GM12878 (cell line): ENCODE measurements around the gene TIMM22. TPM values are rescaled to one million over a fixed set of nuclear protein-coding genes. Genes with fewer than 3 reads are reported as not detected.
A peak's percentile ranks its signal among the peaks of the same experiment; 100 is the strongest.

ENCODE experiments used
- BMI1 ChIP-seq: fragments of 450-650 bp; IDR thresholded peaks from 2 replicates; pipeline ENCODE4 v1.6.1; 2016; ENCODE audit warnings: mild to moderate bottlenecking, moderate library complexity, borderline replicate concordance
- CBFB ChIP-seq: IDR thresholded peaks from 2 replicates; pipeline ENCODE4 v1.6.1; 2016; ENCODE audit warnings: antibody characterized with exemption, low read depth
- HCFC1 ChIP-seq: fragments of 150-350 bp; IDR thresholded peaks from 2 replicates; pipeline ENCODE4 v1.6.1; 2014; ENCODE audit warnings: low read length
- KLF5 ChIP-seq: fragments of 450-650 bp; IDR thresholded peaks from 2 replicates; pipeline ENCODE4 v1.6.1; 2014; ENCODE audit warnings: mild to moderate bottlenecking; ENCODE audit not compliant: partially characterized antibody
- MYB ChIP-seq: fragments of 150-350 bp; IDR thresholded peaks from 2 replicates; pipeline ENCODE4 v1.6.1; 2014; ENCODE audit warnings: mild to moderate bottlenecking, low read depth, low read length, borderline replicate concordance
- NR2C1 ChIP-seq: fragments of 450-650 bp; IDR thresholded peaks from 2 replicates; pipeline ENCODE4 v1.6.1; 2017; ENCODE audit warnings: antibody characterized with exemption, mild to moderate bottlenecking, moderate library complexity
- SIN3A ChIP-seq: IDR thresholded peaks from 2 replicates; pipeline ENCODE4 v1.6.1; 2012; ENCODE audit warnings: low read depth, low read length, improper control_type of control experiment
- SMAD1 ChIP-seq: fragments of 450-650 bp; IDR thresholded peaks from 2 replicates; pipeline ENCODE4 v1.6.1; 2018; ENCODE audit warnings: mild to moderate bottlenecking, low read depth; ENCODE audit not compliant: partially characterized antibody
- SREBF2 ChIP-seq: IDR thresholded peaks from 2 replicates; pipeline ENCODE4 v1.6.1; 2012; ENCODE audit warnings: mild to moderate bottlenecking, low read length
- SRF ChIP-seq, 2 experiments: IDR thresholded peaks; 2 replicates each; pipeline ENCODE4 v1.6.1; 2011; ENCODE audit warnings: low read depth in 2 of 2, low read length in 2 of 2, mild to moderate bottlenecking in 1 of 2, moderate library complexity in 1 of 2
- STAT3 ChIP-seq: IDR thresholded peaks from 2 replicates; pipeline ENCODE4 v1.6.1; 2011; ENCODE audit warnings: low read depth, low read length, improper control_type of control experiment
- TAF1 ChIP-seq: IDR thresholded peaks from 2 replicates; pipeline ENCODE4 v1.6.1; 2011; ENCODE audit warnings: mild to moderate bottlenecking, low read depth, low read length, borderline replicate concordance
- TCF3 ChIP-seq: IDR thresholded peaks from 2 replicates; pipeline ENCODE4 v1.6.1; 2012; ENCODE audit warnings: low read depth, mild to moderate bottlenecking, low read length, borderline replicate concordance; ENCODE audit not compliant: insufficient read depth
- TCF7 ChIP-seq: IDR thresholded peaks from 2 replicates; pipeline ENCODE4 v1.6.1; 2014; ENCODE audit warnings: antibody characterized with exemption, borderline replicate concordance
- WRNIP1 ChIP-seq: IDR thresholded peaks from 2 replicates; pipeline ENCODE4 v1.6.1; 2011; ENCODE audit warnings: low read depth, low read length, improper control_type of control experiment, borderline replicate concordance
- ZNF24 ChIP-seq: fragments of 450-650 bp; IDR thresholded peaks from 2 replicates; pipeline ENCODE4 v1.6.1; 2017; ENCODE audit warnings: antibody characterized with exemption, mild to moderate bottlenecking
- polyA plus RNA-seq, 11 experiments: library from polyadenylated mRNA; depleted of rRNA in 4 of 11; unstranded in 6 of 11; stranded (reverse) in 5 of 11; fragments of >200 nt; fragmentation: Nextera tagmentation in 4 of 11; fragmentation: Illumina TruSeq in 1 of 11; extraction: Ambion mirVana in 4 of 11; extraction: Trizol in 1 of 11; gene quantifications; 1 replicate in 1 of 11; 2 replicates in 10 of 11; pipeline versions ENCODE4 v1.2.1 to v1.2.3, GENCODE V29; 2011 to 2016; ENCODE audit warnings: inconsistent platforms in 2 of 11, missing spikeins in 2 of 11, low read depth in 1 of 11
- total RNA-seq, 4 experiments: library from RNA; depleted of rRNA in 3 of 4; stranded (reverse); fragments of >200 nt in 3 of 4; fragmentation: Illumina TruSeq in 1 of 4; extraction: Trizol in 1 of 4; gene quantifications; 2 replicates each; pipeline versions ENCODE4 v1.2.1 to v1.2.3, GENCODE V29; 2013 to 2021
- TF ChIP-seq, protein P1 (sequence below): IDR thresholded peaks from 2 replicates; pipeline ENCODE4 v1.6.1; 2011; ENCODE audit warnings: low read depth, low read length, improper control_type of control experiment, borderline replicate concordance
- TF ChIP-seq, protein P2 (sequence below): IDR thresholded peaks from 2 replicates; pipeline ENCODE4 v1.6.1; 2012; ENCODE audit warnings: low read depth, low read length, improper control_type of control experiment
- TF ChIP-seq, protein P3 (sequence below): fragments of 450-650 bp; IDR thresholded peaks from 2 replicates; pipeline ENCODE4 v1.6.1; 2017; ENCODE audit warnings: antibody characterized with exemption, mild to moderate bottlenecking, moderate library complexity
- TF ChIP-seq, protein P4 (sequence below): IDR thresholded peaks from 2 replicates; pipeline ENCODE4 v1.6.1; 2012; ENCODE audit warnings: improper control_type of control experiment, low read depth, low read length; ENCODE audit not compliant: insufficient replicate concordance

Gene TIMM22
- total and polyA plus RNA-seq, 10 of the 15 experiments (the other 5 are each of a cell fraction or from before 2014, with no cell fraction given): 4.4 to 25.0 (median 10.6) TPM

DNA sequence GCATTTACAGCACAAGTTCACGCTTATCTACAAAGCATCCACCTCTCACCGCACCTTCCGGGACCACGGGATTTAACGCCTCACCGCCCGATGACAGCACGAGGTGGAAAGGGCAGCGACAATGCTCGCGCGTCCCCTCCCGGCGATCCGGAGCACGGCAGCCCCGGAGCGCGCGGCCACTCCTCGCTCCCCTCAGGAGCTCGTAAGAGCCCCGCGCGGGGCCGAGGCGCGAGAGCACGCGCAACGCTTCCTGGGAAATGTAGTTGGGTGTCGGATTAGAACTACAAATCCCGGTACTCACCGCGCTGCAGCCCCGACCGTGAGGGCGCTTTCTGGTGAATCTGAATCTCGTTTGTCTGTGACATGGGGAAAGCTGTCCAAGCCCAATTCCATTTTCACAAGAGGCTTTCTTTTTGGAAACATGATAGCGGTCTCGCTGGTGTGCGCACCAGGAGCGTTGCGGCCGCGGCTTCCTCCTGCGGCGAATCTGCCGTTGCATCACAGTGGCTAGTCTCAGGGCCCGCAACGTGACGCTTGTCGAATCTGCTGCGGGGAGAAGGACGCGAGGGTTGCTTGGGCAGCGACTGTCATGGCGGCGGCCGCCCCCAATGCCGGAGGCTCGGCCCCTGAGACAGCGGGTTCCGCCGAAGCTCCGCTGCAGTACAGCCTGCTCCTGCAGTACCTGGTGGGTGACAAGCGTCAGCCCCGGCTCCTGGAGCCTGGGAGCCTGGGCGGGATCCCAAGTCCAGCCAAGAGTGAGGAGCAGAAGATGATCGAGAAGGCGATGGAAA, at the start of gene TIMM22 (continued):
- TF ChIP-seq KLF5 (peak; percentile 88), HCFC1 (peak; percentile 94), SREBF2 (no peak), SRF (IDR thresholded peaks at IDR 0.05; ENCODE audit: low read depth in 2 of 2, low read length in 2 of 2) (0 out of 4 replicates have a peak, but pooled peaks of 1 of the 2 experiments have one; percentile 59), ZNF24 (0 out of 2 replicates have a peak, but pooled peaks have one; percentile 15), MYB (no peak), TCF7 (0 out of 2 replicates have a peak, but pooled peaks have one; percentile 11), STAT3 (no peak), BMI1 (no peak; the same call in 1 of the 2 replicates), TCF3 (0 out of 2 replicates have a peak, but pooled peaks have one; percentile 60), NR2C1 (peak; percentile 75), WRNIP1 (no peak), SMAD1 (no peak), SIN3A (0 out of 2 replicates have a peak, but pooled peaks have one; percentile 71), TAF1 (peak; percentile 99), CBFB (peak; percentile 67; the same call in 1 of the 2 replicates)
- TF ChIP-seq, protein P1, sequence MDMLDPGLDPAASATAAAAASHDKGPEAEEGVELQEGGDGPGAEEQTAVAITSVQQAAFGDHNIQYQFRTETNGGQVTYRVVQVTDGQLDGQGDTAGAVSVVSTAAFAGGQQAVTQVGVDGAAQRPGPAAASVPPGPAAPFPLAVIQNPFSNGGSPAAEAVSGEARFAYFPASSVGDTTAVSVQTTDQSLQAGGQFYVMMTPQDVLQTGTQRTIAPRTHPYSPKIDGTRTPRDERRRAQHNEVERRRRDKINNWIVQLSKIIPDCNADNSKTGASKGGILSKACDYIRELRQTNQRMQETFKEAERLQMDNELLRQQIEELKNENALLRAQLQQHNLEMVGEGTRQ: peak; percentile 54
- TF ChIP-seq, protein P2, sequence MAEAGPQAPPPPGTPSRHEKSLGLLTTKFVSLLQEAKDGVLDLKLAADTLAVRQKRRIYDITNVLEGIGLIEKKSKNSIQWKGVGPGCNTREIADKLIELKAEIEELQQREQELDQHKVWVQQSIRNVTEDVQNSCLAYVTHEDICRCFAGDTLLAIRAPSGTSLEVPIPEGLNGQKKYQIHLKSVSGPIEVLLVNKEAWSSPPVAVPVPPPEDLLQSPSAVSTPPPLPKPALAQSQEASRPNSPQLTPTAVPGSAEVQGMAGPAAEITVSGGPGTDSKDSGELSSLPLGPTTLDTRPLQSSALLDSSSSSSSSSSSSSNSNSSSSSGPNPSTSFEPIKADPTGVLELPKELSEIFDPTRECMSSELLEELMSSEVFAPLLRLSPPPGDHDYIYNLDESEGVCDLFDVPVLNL: peak; percentile 58; the same call in 1 of the 2 replicates
- TF ChIP-seq, protein P3, sequence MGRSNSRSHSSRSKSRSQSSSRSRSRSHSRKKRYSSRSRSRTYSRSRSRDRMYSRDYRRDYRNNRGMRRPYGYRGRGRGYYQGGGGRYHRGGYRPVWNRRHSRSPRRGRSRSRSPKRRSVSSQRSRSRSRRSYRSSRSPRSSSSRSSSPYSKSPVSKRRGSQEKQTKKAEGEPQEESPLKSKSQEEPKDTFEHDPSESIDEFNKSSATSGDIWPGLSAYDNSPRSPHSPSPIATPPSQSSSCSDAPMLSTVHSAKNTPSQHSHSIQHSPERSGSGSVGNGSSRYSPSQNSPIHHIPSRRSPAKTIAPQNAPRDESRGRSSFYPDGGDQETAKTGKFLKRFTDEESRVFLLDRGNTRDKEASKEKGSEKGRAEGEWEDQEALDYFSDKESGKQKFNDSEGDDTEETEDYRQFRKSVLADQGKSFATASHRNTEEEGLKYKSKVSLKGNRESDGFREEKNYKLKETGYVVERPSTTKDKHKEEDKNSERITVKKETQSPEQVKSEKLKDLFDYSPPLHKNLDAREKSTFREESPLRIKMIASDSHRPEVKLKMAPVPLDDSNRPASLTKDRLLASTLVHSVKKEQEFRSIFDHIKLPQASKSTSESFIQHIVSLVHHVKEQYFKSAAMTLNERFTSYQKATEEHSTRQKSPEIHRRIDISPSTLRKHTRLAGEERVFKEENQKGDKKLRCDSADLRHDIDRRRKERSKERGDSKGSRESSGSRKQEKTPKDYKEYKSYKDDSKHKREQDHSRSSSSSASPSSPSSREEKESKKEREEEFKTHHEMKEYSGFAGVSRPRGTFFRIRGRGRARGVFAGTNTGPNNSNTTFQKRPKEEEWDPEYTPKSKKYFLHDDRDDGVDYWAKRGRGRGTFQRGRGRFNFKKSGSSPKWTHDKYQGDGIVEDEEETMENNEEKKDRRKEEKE: no peak
- TF ChIP-seq, protein P4, sequence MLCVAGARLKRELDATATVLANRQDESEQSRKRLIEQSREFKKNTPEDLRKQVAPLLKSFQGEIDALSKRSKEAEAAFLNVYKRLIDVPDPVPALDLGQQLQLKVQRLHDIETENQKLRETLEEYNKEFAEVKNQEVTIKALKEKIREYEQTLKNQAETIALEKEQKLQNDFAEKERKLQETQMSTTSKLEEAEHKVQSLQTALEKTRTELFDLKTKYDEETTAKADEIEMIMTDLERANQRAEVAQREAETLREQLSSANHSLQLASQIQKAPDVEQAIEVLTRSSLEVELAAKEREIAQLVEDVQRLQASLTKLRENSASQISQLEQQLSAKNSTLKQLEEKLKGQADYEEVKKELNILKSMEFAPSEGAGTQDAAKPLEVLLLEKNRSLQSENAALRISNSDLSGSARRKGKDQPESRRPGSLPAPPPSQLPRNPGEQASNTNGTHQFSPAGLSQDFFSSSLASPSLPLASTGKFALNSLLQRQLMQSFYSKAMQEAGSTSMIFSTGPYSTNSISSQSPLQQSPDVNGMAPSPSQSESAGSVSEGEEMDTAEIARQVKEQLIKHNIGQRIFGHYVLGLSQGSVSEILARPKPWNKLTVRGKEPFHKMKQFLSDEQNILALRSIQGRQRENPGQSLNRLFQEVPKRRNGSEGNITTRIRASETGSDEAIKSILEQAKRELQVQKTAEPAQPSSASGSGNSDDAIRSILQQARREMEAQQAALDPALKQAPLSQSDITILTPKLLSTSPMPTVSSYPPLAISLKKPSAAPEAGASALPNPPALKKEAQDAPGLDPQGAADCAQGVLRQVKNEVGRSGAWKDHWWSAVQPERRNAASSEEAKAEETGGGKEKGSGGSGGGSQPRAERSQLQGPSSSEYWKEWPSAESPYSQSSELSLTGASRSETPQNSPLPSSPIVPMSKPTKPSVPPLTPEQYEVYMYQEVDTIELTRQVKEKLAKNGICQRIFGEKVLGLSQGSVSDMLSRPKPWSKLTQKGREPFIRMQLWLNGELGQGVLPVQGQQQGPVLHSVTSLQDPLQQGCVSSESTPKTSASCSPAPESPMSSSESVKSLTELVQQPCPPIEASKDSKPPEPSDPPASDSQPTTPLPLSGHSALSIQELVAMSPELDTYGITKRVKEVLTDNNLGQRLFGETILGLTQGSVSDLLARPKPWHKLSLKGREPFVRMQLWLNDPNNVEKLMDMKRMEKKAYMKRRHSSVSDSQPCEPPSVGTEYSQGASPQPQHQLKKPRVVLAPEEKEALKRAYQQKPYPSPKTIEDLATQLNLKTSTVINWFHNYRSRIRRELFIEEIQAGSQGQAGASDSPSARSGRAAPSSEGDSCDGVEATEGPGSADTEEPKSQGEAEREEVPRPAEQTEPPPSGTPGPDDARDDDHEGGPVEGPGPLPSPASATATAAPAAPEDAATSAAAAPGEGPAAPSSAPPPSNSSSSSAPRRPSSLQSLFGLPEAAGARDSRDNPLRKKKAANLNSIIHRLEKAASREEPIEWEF: no peak
